ENCODE results near the gene FES. TPM values are rescaled to one million over a fixed set of nuclear protein-coding genes. Genes with fewer than 3 reads are reported as not detected.

Gene FES
- total and polyA plus RNA-seq, 10 of the 15 experiments (the other 5 are each of a cell fraction or from before 2014, with no cell fraction given) = 0.07 to 23.9 (median 9.9) TPM

- no peak for TF ChIP-seq FOS (IDR thresholded peaks at IDR 0.05; ENCODE audit: borderline replicate concordance, extremely low read depth, insufficient read length)
- no peak for TF ChIP-seq ZBTB33 (IDR thresholded peaks at IDR 0.05)
Measured at GRCh38 chr15:90918835-90919234, 34.5 kb downstream of the FES start (continued).

GRCh38 chr15:90921887-90922286 lies 37.6 kb downstream of the FES start:
- ATAC-seq = no peak
- no TSS peak for BruUV-seq (replicated peaks)
- POLR2A ChIA-PET = interaction anchor here (0.5 to 3.4 kb wide), 3 partner anchors 11 to 32 kb away, joined by 3 to 32 read pairs (median 4); partner anchors contain the start of genes HDDC3 and UNC45A
- TF ChIP-seq IKZF1 (conservative IDR thresholded peaks at IDR 0.05) (no peak), USF2 (IDR thresholded peaks at IDR 0.05; ENCODE audit: borderline replicate concordance, low read depth, low read length) (no peak), MYC (IDR thresholded peaks at IDR 0.05; ENCODE audit: insufficient read depth, insufficient read length, insufficient replicate concordance, low read length, severe bottlenecking) (no peak), BMI1 (IDR thresholded peaks at IDR 0.05; ENCODE audit: borderline replicate concordance) (no peak), ZSCAN29 (IDR thresholded peaks at IDR 0.05) (no peak), IKZF2 (IDR thresholded peaks at IDR 0.05) (no peak), ZNF207 (IDR thresholded peaks at IDR 0.05; ENCODE audit: borderline replicate concordance) (no peak), ZNF24 (IDR thresholded peaks at IDR 0.05) (no peak), PAX8 (IDR thresholded peaks at IDR 0.05) (no peak), TAF1 (IDR thresholded peaks at IDR 0.05; ENCODE audit: borderline replicate concordance, low read depth, low read length) (no peak), RFX5 (IDR thresholded peaks at IDR 0.05; ENCODE audit: low read depth, low read length) (no peak), EED (IDR thresholded peaks at IDR 0.05; ENCODE audit: low read depth) (no peak), ZNF592 (IDR thresholded peaks at IDR 0.05) (no peak), MEF2B (IDR thresholded peaks at IDR 0.05; ENCODE audit: partially characterized antibody, poor library complexity, severe bottlenecking) (no peak), ATF7 (IDR thresholded peaks at IDR 0.05; ENCODE audit: low read depth) (no peak)

More at GRCh38 chr15:90921887-90922286, 37.6 kb downstream of the FES start:
- ChIA-PET SMC1A (ENCODE audit: uncharacterized antibody, unreplicated experiment) (interaction anchor here (0.9 to 1.8 kb wide), 5 partner anchors 9 to 36 kb away, joined by 3 to 9 read pairs (median 5); partner anchors contain the start of genes MAN2A2 and UNC45A), RAD21 (ENCODE audit: unreplicated experiment) (interaction anchor here (1.3 to 4.5 kb wide), 3 partner anchors 8 to 19 kb away, joined by 4 to 40 read pairs (median 36); partner anchors contain the start of genes HDDC3, MAN2A2 and UNC45A), CTCF (interaction anchor here (1.5 to 18.1 kb wide), 3 partner anchors 11 to 350 kb away, joined by 3 to 480 read pairs (median 68); partner anchors contain the start of genes HDDC3, MAN2A2 and UNC45A)
- Histone ChIP-seq H3K27me3 (replicated peaks in 1 of 2; ENCODE audit: control insufficient read depth in 2 of 2, insufficient read depth in 2 of 2, low read length in 1 of 2) (no peaks in the 10 kb centered on the region), H2AFZ (ENCODE audit: control insufficient read depth, low read depth, low read length) (no peak overlapping the region), H3K36me3 (ENCODE audit: control insufficient read depth in 2 of 2, insufficient read depth in 2 of 2, low read length in 1 of 2) (peaks cover 23 to 24% of the 10 kb centered on the region in 2 experiments), H3K9ac (ENCODE audit: control insufficient read depth, insufficient read depth, low read length) (no peak overlapping the region), H3K27ac (ENCODE audit: control insufficient read depth, insufficient read depth) (no peak overlapping the region), H3K4me2 (ENCODE audit: control insufficient read depth, insufficient read depth) (no peak overlapping the region), H3K4me3 (no peak overlapping the region), H4K20me1 (ENCODE audit: control insufficient read depth, insufficient read depth) (no peaks in the 10 kb centered on the region), H3K9me3 (replicated peaks; ENCODE audit: control insufficient read depth, insufficient read depth, low read length) (no peaks in the 10 kb centered on the region), H3K4me1 (ENCODE audit: control insufficient read depth, insufficient read depth, low read length) (peaks cover 29% of the 10 kb centered on the region), H3K79me2 (ENCODE audit: control insufficient read depth, insufficient read depth, low read length) (no peaks in the 10 kb centered on the region)
- 98% methylated on average over 4 of the region's 4 CpGs for WGBS (ENCODE audit: insufficient coverage, insufficient replicate concordance, low lambda C conversion rate, missing lambda C conversion rate)
- in situ Hi-C loops (cut with MboI) (no loop called here), intact Hi-C loops (cut with micrococcal nuclease; ENCODE audit: unreplicated experiment) (loop anchor here (2.0 kb wide), 1 partner anchor 19 kb away; the partner anchor contains the start of gene MAN2A2)
- DNase-seq (ENCODE audit: low read depth, low spot score) (no peak), FAIRE-seq (no peak)

All from GM12878 (cell line).